ENCODE data around the gene KRTAP10-2. TPM values are rescaled to one million over a fixed set of nuclear protein-coding genes. Genes with fewer than 3 reads are reported as not detected.
"Not testable (repeated sequence)": the region's sequence is repeated elsewhere in the genome, so short reads cannot be mapped to it uniquely, and the experiment has no call there.

KRTAP10-2 gene
- total RNA-seq, 1 experiment from 2014 or later, result not detected

DNA sequence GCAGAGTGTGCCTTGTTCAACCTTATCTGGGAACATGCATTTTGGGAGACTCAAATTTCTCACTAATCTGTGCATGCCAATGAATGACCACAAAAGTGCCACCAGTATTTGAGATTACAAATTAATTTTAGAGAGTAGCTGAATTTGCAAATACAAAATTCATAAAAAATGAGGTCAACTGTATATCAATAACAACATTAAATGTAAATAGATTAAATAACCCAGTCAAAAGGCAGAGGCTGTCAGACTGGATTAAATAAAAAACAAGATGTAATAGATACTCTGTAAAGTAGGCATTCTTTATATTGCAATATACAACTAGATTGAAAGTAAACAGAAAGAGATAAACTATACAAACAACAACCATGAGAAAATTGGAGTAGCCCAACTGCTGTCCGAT lies 12.8 kb upstream of the KRTAP10-2 start:
- Mint-ChIP-seq H3K36me3 (ENCODE audit: insufficient read depth, unreplicated experiment) (no peaks in the 10 kb centered on the region), H3K9me3 (ENCODE audit: low read depth, unreplicated experiment) (no peaks in the 10 kb centered on the region), H3K27ac (ENCODE audit: unreplicated experiment) (no peak overlapping the region), H3K27me3 (ENCODE audit: unreplicated experiment) (peaks cover 76% of the 10 kb centered on the region), H3K4me3 (ENCODE audit: low read depth, unreplicated experiment) (no peak overlapping the region), H3K4me1 (ENCODE audit: low read depth, unreplicated experiment) (no peaks in the 10 kb centered on the region)
- CTCF ChIA-PET, result interaction anchor here (0.7 kb wide), 1 partner anchor 19 kb away, joined by 3 read pairs; no protein-coding TSS in a partner anchor
- no peak for DNase-seq
- TF ChIP-seq, protein P1, sequence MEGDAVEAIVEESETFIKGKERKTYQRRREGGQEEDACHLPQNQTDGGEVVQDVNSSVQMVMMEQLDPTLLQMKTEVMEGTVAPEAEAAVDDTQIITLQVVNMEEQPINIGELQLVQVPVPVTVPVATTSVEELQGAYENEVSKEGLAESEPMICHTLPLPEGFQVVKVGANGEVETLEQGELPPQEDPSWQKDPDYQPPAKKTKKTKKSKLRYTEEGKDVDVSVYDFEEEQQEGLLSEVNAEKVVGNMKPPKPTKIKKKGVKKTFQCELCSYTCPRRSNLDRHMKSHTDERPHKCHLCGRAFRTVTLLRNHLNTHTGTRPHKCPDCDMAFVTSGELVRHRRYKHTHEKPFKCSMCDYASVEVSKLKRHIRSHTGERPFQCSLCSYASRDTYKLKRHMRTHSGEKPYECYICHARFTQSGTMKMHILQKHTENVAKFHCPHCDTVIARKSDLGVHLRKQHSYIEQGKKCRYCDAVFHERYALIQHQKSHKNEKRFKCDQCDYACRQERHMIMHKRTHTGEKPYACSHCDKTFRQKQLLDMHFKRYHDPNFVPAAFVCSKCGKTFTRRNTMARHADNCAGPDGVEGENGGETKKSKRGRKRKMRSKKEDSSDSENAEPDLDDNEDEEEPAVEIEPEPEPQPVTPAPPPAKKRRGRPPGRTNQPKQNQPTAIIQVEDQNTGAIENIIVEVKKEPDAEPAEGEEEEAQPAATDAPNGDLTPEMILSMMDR (IDR thresholded peaks at IDR 0.05; ENCODE audit: unreplicated experiment), result no peak
- intact Hi-C loops (cut with micrococcal nuclease; ENCODE audit: unreplicated experiment), result no loop called here
- BruUV-seq (replicated peaks), result no TSS peak

DNA sequence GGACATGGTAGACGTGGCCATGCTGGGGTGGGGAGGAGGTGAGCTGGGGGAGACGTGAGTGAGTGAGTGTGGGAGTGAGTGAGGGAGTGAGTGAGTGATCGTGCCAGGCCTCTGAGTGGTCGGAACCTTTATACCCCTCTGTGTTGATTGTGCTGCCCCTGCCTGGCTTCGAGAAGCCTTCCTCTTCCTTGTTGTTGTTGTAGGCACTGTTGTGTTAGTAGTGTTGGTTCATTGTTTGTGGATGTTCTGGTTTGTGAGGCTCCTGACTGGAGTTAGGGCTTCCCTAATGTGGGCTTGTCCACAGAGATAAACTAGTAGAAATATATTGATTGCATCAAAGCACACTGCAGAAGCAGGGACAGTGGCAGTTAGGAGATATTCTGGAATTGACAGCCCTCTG lies 7.4 kb upstream of the KRTAP10-2 start, which contains the start of gene KRTAP10-3:
Gene KRTAP10-3, minus strand, starts transcription at position 101 of the 400 bp plus-strand sequence. Its CDS starts 80 bp downstream, at position 21.
- no peaks in the 10 kb centered on the region for H3K4me1 Mint-ChIP-seq (ENCODE audit: low read depth, unreplicated experiment)
- H3K27me3 Mint-ChIP-seq (ENCODE audit: unreplicated experiment), result peaks cover 99% of the 10 kb centered on the region
- no peak within 1 kb of the TSS for H3K4me3 Mint-ChIP-seq (ENCODE audit: low read depth, unreplicated experiment)
- no peak within 1 kb of the TSS for H3K27ac Mint-ChIP-seq (ENCODE audit: unreplicated experiment)
- no TSS peak for BruUV-seq (replicated peaks)
- no peaks in the 10 kb centered on the region for H3K36me3 Mint-ChIP-seq (ENCODE audit: insufficient read depth, unreplicated experiment)
- DNase-seq, result no peak
- CTCF ChIA-PET, result no interaction called here
- TF ChIP-seq, protein P1 (IDR thresholded peaks at IDR 0.05; ENCODE audit: unreplicated experiment), result no peak
- intact Hi-C loops (cut with micrococcal nuclease; ENCODE audit: unreplicated experiment), result no loop called here
- H3K9me3 Mint-ChIP-seq (ENCODE audit: low read depth, unreplicated experiment), result no peaks in the 10 kb centered on the region

DNA sequence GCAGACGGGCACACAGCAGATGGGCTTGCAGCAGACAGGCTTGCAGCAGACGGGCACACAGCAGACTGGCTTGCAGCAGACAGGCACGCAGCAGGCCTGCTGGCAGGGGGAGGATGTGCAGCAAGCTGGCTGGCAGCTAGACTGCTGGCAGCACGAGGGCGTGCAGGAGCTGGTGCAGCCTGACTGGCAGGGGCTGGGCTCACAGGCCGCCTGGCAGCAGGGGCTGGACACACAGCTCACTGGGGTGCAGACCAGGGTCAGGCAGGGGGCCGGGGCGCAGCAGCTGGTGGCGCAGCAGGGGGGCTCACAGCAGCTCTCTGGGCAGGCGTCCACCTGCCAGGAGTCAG lies 7.0 kb upstream of the KRTAP10-2 start:
- H3K36me3 Mint-ChIP-seq (ENCODE audit: insufficient read depth, unreplicated experiment); H3K4me3 Mint-ChIP-seq (ENCODE audit: low read depth, unreplicated experiment); CTCF ChIA-PET; intact Hi-C loops (cut with micrococcal nuclease; ENCODE audit: unreplicated experiment); H3K27ac Mint-ChIP-seq (ENCODE audit: unreplicated experiment); H3K4me1 Mint-ChIP-seq (ENCODE audit: low read depth, unreplicated experiment); BruUV-seq (replicated peaks); H3K9me3 Mint-ChIP-seq (ENCODE audit: low read depth, unreplicated experiment); DNase-seq: not testable (repeated sequence)
- H3K27me3 Mint-ChIP-seq (ENCODE audit: unreplicated experiment), result peaks cover 100% of the 10 kb centered on the region

DNA sequence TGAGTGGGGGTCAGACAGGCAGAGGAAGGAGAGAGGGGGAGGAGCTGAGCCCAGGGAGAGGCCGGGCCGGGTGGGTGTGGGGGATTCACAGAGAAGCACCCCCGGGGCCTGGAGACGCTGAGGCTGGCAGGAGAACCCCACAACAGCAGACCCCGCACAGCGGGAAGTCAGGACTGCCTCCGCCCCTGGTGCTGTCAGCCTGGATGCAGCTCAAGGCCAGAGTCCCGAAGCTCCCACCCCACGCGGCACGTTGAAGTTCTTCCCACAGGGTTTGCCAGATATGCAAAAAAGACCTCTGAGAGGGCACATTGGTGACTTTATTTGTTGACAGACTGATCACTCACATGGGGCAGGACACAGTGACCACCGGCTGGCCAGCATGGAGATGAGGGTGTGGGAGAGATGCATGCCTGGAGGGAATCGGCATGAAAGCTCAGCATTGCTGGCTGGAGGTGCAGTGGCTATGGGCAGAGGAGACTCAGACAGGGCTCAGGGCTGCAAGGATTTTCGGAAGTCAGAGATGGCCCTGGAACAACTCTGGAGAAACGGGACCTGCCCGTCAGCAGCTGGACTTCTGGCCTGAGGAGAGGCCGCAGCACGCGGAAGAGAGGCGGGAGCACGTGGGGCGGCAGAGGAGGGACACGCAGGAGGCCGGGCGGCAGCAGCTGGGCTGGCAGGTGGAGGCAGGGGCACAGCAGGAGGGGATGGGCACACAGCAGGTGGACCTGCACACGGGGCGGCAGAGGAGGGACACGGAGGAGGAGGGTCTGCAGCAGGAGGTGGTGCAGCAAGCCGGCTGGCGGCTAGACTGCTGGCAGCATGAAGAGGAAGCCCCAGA lies 6.4 kb upstream of the KRTAP10-2 start:
- BruUV-seq (replicated peaks), result no TSS peak
- DNase-seq, result no peak
- CTCF ChIA-PET, result no interaction called here
- Mint-ChIP-seq H3K4me1 (ENCODE audit: low read depth, unreplicated experiment) (no peaks in the 10 kb centered on the region), H3K36me3 (ENCODE audit: insufficient read depth, unreplicated experiment) (no peaks in the 10 kb centered on the region), H3K27me3 (ENCODE audit: unreplicated experiment) (peaks cover 100% of the 10 kb centered on the region), H3K27ac (ENCODE audit: unreplicated experiment) (no peak overlapping the region), H3K9me3 (ENCODE audit: low read depth, unreplicated experiment) (no peaks in the 10 kb centered on the region), H3K4me3 (ENCODE audit: low read depth, unreplicated experiment) (no peak overlapping the region)
- intact Hi-C loops (cut with micrococcal nuclease; ENCODE audit: unreplicated experiment), result no loop called here
- TF ChIP-seq, protein P1 (IDR thresholded peaks at IDR 0.05; ENCODE audit: unreplicated experiment), result no peak

DNA sequence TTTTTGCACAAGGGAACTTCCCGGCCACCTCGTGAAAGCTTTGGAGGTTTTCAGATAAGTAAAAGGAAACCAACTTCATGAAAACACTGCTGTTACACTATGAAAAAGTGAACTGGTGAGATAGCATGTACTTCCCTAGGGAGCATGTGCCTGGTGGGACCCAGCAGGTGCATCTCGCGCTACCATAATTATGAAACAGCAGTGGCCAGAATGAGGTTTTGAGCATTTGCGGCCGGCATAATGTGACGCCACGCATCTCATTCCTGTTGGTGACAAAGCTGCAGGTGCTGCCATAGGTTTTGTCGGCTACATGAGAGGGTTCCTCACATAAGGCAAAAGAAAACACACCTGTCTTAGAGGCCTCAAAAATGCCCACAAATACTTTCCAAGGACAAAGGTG lies 5.6 kb upstream of the KRTAP10-2 start:
- no peak for DNase-seq
- no peak overlapping the region for H3K4me3 Mint-ChIP-seq (ENCODE audit: low read depth, unreplicated experiment)
- H3K9me3 Mint-ChIP-seq (ENCODE audit: low read depth, unreplicated experiment), result no peaks in the 10 kb centered on the region
- no peak overlapping the region for H3K27ac Mint-ChIP-seq (ENCODE audit: unreplicated experiment)
- TF ChIP-seq, protein P1 (IDR thresholded peaks at IDR 0.05; ENCODE audit: unreplicated experiment), result no peak
- H3K27me3 Mint-ChIP-seq (ENCODE audit: unreplicated experiment), result peaks cover 100% of the 10 kb centered on the region
- H3K4me1 Mint-ChIP-seq (ENCODE audit: low read depth, unreplicated experiment), result no peaks in the 10 kb centered on the region
- CTCF ChIA-PET, result no interaction called here
- intact Hi-C loops (cut with micrococcal nuclease; ENCODE audit: unreplicated experiment), result no loop called here
- no peaks in the 10 kb centered on the region for H3K36me3 Mint-ChIP-seq (ENCODE audit: insufficient read depth, unreplicated experiment)
- BruUV-seq (replicated peaks), result no TSS peak
